Activated naive CD8-positive, alpha-beta T cell treated with anti-CD3 and anti-CD28 coated beads, Interleukin-2, amount 10 ng/mL, durations not matched to agents 7 days and 5 days (primary cell): ENCODE measurements around the gene ATRAID. TPM values are rescaled to one million over a fixed set of nuclear protein-coding genes. Genes with fewer than 3 reads are reported as not detected.
A peak's percentile ranks its signal among the peaks of the same experiment; 100 is the strongest.
"Not testable (repeated sequence)": the region's sequence is repeated elsewhere in the genome, so short reads cannot be mapped to it uniquely, and the experiment has no call there.

ENCODE experiments used
- ATAC-seq: fragments of 150-1000 bp; cut with Tn5 transposase; one replicate; pipeline ENCODE4 v1.10.0; 2021; ENCODE audit warnings: low read depth, moderate library complexity
- POLR2A ChIA-PET: fragments of 350-600 bp; sonication (Branson Sonifier 250); formaldehyde crosslinking; loops from one replicate; lab custom pipeline; 2021; ENCODE audit warnings: antibody characterized with exemption; lab: Charles Lee
- DNase-seq: peaks from one replicate; pipeline ENCODE4 v3.0.0; 2021
- H3K27ac Mint-ChIP-seq: one replicate; pipeline ENCODE4 v1.8.0; 2022; ENCODE audit warnings: mild to moderate bottlenecking, mixed read lengths
- H3K27me3 Mint-ChIP-seq: one replicate; pipeline ENCODE4 v1.8.0; 2022; ENCODE audit warnings: mild to moderate bottlenecking, moderate library complexity, mixed read lengths
- H3K36me3 Mint-ChIP-seq: one replicate; pipeline ENCODE4 v1.8.0; 2021; ENCODE audit warnings: mild to moderate bottlenecking, mixed read lengths
- H3K4me1 Mint-ChIP-seq: one replicate; pipeline ENCODE4 v1.8.0; 2021; ENCODE audit warnings: mixed read lengths
- H3K4me3 Mint-ChIP-seq: one replicate; pipeline ENCODE4 v1.8.0; 2022; ENCODE audit warnings: mild to moderate bottlenecking, moderate library complexity, mixed read lengths
- H3K9me3 Mint-ChIP-seq: one replicate; pipeline ENCODE4 v1.8.0; 2021; ENCODE audit warnings: mixed read lengths
- total RNA-seq, 2 experiments: library from RNA; stranded (reverse); gene quantifications; one replicate each; pipeline ENCODE4 v1.2.3, GENCODE V29; 2021

ATRAID gene, protein sequence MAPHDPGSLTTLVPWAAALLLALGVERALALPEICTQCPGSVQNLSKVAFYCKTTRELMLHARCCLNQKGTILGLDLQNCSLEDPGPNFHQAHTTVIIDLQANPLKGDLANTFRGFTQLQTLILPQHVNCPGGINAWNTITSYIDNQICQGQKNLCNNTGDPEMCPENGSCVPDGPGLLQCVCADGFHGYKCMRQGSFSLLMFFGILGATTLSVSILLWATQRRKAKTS
- total RNA-seq, result 10 to 100 TPM; 74.9 to 84.6 TPM

- no peaks in the 10 kb centered on the region for H3K9me3 Mint-ChIP-seq
- DNase-seq (peak; percentile 96), ATAC-seq (peak; percentile 91)
- peak within 1 kb of the TSS; percentile 100 for H3K27ac Mint-ChIP-seq
- no peaks in the 10 kb centered on the region for H3K27me3 Mint-ChIP-seq
- POLR2A ChIA-PET, result interaction anchor here (0.5 to 1.8 kb wide), 13 partner anchors 20 to 234 kb away, joined by 3 to 12 read pairs (median 3); partner anchors contain the start of genes AGBL5 and PREB
- peaks cover 29% of the 10 kb centered on the region for H3K4me1 Mint-ChIP-seq
- H3K4me3 Mint-ChIP-seq, result peak within 1 kb of the TSS; percentile 99
- H3K36me3 Mint-ChIP-seq, result peaks cover 3% of the 10 kb centered on the region
Observed at GRCh38 chr2:27211943-27212625, at the start of gene ATRAID, which contains the start of gene SLC5A6. ATRAID (plus strand) TSS chr2:27212041; CDS start chr2:27212369, 328 bp downstream. SLC5A6 (minus strand) TSS chr2:27212268; CDS start chr2:27207650, 4,618 bp downstream.

- no peak overlapping the region for H3K27ac Mint-ChIP-seq
- no peaks in the 10 kb centered on the region for H3K9me3 Mint-ChIP-seq
- H3K4me3 Mint-ChIP-seq, result no peak overlapping the region
- ATAC-seq, result no peak
- no peaks in the 10 kb centered on the region for H3K36me3 Mint-ChIP-seq
- peaks cover 2% of the 10 kb centered on the region for H3K4me1 Mint-ChIP-seq
- POLR2A ChIA-PET, result no interaction called here
- H3K27me3 Mint-ChIP-seq, result peaks cover 11% of the 10 kb centered on the region
- DNase-seq, result no peak
Observed at GRCh38 chr2:27162151-27163121, 49.4 kb upstream of the ATRAID start.

GRCh38 chr2:27164960-27165763, 46.7 kb upstream of the ATRAID start:
- POLR2A ChIA-PET, result no interaction called here
- peaks cover 4% of the 10 kb centered on the region for H3K4me1 Mint-ChIP-seq
- DNase-seq (no peak), ATAC-seq (no peak)
- H3K27ac Mint-ChIP-seq, result no peak overlapping the region
- peaks cover 17% of the 10 kb centered on the region for H3K27me3 Mint-ChIP-seq
- H3K4me3 Mint-ChIP-seq, result no peak overlapping the region
- no peaks in the 10 kb centered on the region for H3K36me3 Mint-ChIP-seq
- no peaks in the 10 kb centered on the region for H3K9me3 Mint-ChIP-seq

DNA sequence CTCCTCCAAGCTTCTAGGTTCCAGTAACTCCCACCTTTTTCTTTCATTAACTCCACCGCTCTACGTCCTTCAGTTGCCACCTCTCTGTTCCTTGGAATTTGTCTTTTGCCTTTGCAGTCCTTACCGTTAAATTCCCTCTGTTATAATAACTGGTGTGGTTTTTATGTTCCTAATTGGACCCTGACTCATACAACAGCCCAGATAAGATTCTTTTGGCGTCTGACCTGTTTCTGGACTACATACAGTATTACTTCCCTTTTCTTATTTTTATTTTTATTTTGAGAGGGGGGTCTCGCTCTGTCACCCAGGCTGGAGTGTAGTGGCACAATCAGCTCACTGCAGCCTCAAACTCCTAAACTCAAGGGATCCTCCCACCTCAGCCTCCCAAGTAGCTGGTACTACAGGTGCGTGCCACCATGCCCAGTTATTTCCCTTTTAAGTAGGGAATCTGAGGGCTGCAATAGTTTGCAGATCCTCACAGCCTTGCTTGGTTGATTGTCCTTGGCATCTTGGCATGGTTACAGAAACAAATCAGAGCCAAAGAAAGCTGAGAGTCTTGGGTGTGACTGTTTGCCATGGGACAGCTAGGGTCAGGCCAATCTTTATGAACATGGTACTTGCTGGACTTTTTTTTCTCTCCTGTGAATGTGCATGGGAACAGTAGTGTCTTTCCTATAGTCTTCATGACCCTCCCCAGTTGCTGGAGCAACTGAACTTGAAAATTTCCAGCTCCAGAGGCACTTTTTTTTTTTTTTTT, 41.1 kb upstream of the ATRAID start:
- Mint-ChIP-seq H3K4me1 (peaks cover 4% of the 10 kb centered on the region), H3K9me3 (no peaks in the 10 kb centered on the region), H3K27ac (no peak overlapping the region), H3K4me3 (no peak overlapping the region), H3K36me3 (no peaks in the 10 kb centered on the region), H3K27me3 (peaks cover 23% of the 10 kb centered on the region)
- DNase-seq, result no peak
- ATAC-seq, result no peak
- POLR2A ChIA-PET, result no interaction called here

- Mint-ChIP-seq H3K36me3 (no peaks in the 10 kb centered on the region), H3K9me3 (no peaks in the 10 kb centered on the region), H3K27ac (no peak overlapping the region), H3K27me3 (peaks cover 25% of the 10 kb centered on the region), H3K4me1 (peaks cover 4% of the 10 kb centered on the region), H3K4me3 (no peak overlapping the region)
- ATAC-seq (no peak), DNase-seq (no peak)
- POLR2A ChIA-PET, result no interaction called here
Observed at GRCh38 chr2:27171351-27171848, 40.4 kb upstream of the ATRAID start.

DNA sequence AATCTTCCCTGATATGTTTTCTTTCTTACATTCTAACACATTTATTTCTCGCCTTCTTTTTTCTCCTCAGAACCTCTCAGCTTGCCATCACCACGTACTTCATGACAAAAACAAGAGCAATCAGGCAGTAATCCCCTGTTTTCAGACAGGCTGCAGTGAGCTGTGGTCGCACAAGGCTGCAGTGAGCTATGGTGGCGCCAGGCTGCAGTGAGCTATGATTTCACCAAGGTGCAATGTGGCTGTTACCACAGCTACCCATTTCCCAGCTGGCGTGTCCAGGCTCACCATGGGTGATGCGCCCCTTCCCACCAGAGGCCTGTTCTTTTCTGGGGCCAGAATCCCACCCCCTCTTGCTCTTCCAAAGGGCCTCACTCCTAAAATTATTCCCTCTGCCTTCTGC, 37.2 kb upstream of the ATRAID start:
- DNase-seq, result no peak
- H3K9me3 Mint-ChIP-seq, result no peaks in the 10 kb centered on the region
- POLR2A ChIA-PET, result interaction anchor here (0.7 kb wide), 1 partner anchor 66 kb away, joined by 4 read pairs; no protein-coding TSS in a partner anchor
- H3K27ac Mint-ChIP-seq, result no peak overlapping the region
- no peaks in the 10 kb centered on the region for H3K36me3 Mint-ChIP-seq
- ATAC-seq, result no peak
- H3K4me1 Mint-ChIP-seq, result peaks cover 4% of the 10 kb centered on the region
- no peak overlapping the region for H3K4me3 Mint-ChIP-seq
- H3K27me3 Mint-ChIP-seq, result peaks cover 39% of the 10 kb centered on the region

GRCh38 chr2:27175330-27175729, 36.5 kb upstream of the ATRAID start:
- H3K4me1 Mint-ChIP-seq, result peaks cover 1% of the 10 kb centered on the region
- DNase-seq (no peak), ATAC-seq (no peak)
- no peak overlapping the region for H3K27ac Mint-ChIP-seq
- no peak overlapping the region for H3K4me3 Mint-ChIP-seq
- POLR2A ChIA-PET, result interaction anchor here (0.7 kb wide), 1 partner anchor 66 kb away, joined by 4 read pairs; no protein-coding TSS in a partner anchor
- H3K9me3 Mint-ChIP-seq, result no peaks in the 10 kb centered on the region
- peaks cover 38% of the 10 kb centered on the region for H3K27me3 Mint-ChIP-seq
- H3K36me3 Mint-ChIP-seq, result no peaks in the 10 kb centered on the region

DNA sequence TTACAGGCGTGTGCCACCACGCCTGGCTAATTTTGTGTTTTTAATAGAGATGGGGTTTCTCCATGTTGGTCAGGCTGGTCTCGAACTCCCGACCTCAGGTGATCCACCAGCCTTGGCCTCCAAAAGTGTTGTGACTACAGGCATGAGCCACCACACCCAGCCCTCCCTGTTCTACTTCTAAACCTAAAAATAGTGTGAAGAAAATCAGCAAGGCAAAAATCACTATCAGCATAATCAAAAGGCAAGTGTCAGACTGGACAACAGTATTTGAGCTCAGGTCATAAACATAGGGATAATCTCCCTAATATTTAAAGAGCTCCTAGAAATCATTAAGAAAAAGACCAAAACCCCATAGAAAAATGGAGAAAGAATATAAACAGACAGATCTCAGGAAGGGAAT, 36.1 kb upstream of the ATRAID start:
- H3K27ac Mint-ChIP-seq, H3K4me3 Mint-ChIP-seq, DNase-seq, POLR2A ChIA-PET, H3K36me3 Mint-ChIP-seq, H3K9me3 Mint-ChIP-seq, H3K4me1 Mint-ChIP-seq, ATAC-seq: not testable (repeated sequence)
- H3K27me3 Mint-ChIP-seq, result peaks cover 37% of the 10 kb centered on the region

DNA sequence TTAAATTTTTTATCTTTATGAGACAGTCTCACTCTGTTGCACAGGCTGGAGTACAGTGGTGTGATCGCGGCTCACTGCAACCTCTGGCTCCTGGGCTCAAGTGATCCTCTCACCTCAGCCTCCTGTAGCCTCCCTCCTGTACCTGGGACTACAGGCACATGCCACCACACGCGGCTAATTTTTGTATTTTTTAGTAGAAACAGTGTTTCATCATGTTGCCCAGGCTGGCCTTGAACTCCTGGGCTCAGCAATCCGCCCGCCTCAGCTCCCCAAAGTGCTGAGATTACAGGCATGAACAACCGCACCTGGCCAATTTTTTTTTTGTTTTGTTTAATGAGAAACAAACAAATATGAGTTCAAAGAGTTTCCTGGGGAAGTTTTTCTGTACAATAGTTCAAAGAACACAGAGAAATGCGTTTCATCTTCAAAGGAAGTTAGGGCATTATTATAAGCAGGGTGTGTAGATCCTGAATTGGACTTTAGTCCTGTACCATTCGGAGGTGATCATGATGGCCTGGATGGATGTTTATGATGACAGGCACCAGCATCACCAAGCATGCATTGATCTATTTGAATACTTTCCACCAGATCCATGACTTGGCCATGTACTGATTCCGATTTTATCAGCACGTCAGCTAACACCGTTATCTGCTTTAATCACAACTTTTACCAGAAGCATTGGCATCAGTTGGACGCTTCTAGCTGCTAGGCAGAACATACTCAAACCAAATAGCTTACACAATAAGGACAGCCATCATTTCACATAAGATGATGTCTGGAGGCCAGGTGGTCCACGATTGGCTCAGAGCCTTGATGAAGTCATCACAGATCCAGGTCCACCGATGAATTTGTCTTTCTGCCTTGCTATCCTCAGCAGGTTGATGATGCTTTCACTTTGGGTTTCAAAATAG, 34.1 kb upstream of the ATRAID start:
- Mint-ChIP-seq H3K36me3 (no peaks in the 10 kb centered on the region), H3K4me3 (no peak overlapping the region), H3K9me3 (no peaks in the 10 kb centered on the region), H3K27me3 (peaks cover 41% of the 10 kb centered on the region), H3K4me1 (no peaks in the 10 kb centered on the region), H3K27ac (no peak overlapping the region)
- no peak for ATAC-seq
- no peak for DNase-seq
- POLR2A ChIA-PET, result no interaction called here

- POLR2A ChIA-PET, result no interaction called here
- no peak overlapping the region for H3K27ac Mint-ChIP-seq
- DNase-seq (no peak), ATAC-seq (no peak)
- no peaks in the 10 kb centered on the region for H3K4me1 Mint-ChIP-seq
- no peaks in the 10 kb centered on the region for H3K36me3 Mint-ChIP-seq
- peaks cover 48% of the 10 kb centered on the region for H3K27me3 Mint-ChIP-seq
- no peaks in the 10 kb centered on the region for H3K9me3 Mint-ChIP-seq
- no peak overlapping the region for H3K4me3 Mint-ChIP-seq
Observed at GRCh38 chr2:27178469-27178868, 33.4 kb upstream of the ATRAID start.

- Mint-ChIP-seq H3K4me1 (no peaks in the 10 kb centered on the region), H3K36me3 (no peaks in the 10 kb centered on the region), H3K9me3 (no peaks in the 10 kb centered on the region), H3K27ac (no peak overlapping the region), H3K27me3 (peaks cover 54% of the 10 kb centered on the region), H3K4me3 (no peak overlapping the region)
- POLR2A ChIA-PET, result interaction anchor here (0.7 kb wide), 1 partner anchor 113 kb away, joined by 7 read pairs; no protein-coding TSS in a partner anchor
- no peak for DNase-seq
- ATAC-seq, result no peak
Observed at GRCh38 chr2:27179344-27180000, 32.4 kb upstream of the ATRAID start.
